ENCODE results near the gene JSRP1. TPM values are rescaled to one million over a fixed set of nuclear protein-coding genes. Genes with fewer than 3 reads are reported as not detected.

The JSRP1 gene
- total RNA-seq, 2 donors from 2014 or later = 0.64 to 1.3 TPM

GRCh38 chr19:2207008-2207407 is 49.2 kb downstream of the JSRP1 start:
- Histone ChIP-seq H3K27ac (no peak overlapping the region), H3K27me3 (no peaks in the 10 kb centered on the region), H3K4me1 (peaks cover 4% of the 10 kb centered on the region), H3K4me3 (no peak overlapping the region), H3K9me3 (no peaks in the 10 kb centered on the region), H3K36me3 (peaks cover 16% of the 10 kb centered on the region), H3K9ac (ENCODE audit: low read depth in 2 of 2, low read length in 2 of 2) (no peak overlapping the region)
- intact Hi-C loops (cut with DNase I) = no loop called here
- no peak for DNase-seq
- TF ChIP-seq CTCF (IDR thresholded peaks at IDR 0.05) = no peak

GRCh38 chr19:2202366-2202765 is 53.9 kb downstream of the JSRP1 start:
- H3K27me3 ChIP-seq = no peaks in the 10 kb centered on the region
- no peaks in the 10 kb centered on the region for H3K9me3 ChIP-seq
- DNase-seq = no peak
- no peak for TF ChIP-seq CTCF (IDR thresholded peaks at IDR 0.05)
- no peak overlapping the region for H3K4me3 ChIP-seq
- no peak overlapping the region for H3K9ac ChIP-seq (ENCODE audit: low read depth in 2 of 2, low read length in 2 of 2)
- H3K4me1 ChIP-seq = no peaks in the 10 kb centered on the region
- H3K27ac ChIP-seq = no peak overlapping the region
- intact Hi-C loops (cut with DNase I) = no loop called here
- H3K36me3 ChIP-seq = peaks cover 5% of the 10 kb centered on the region

Small RNA genes lying within 50 kb of the gene (microRNA-seq; reads per million reads assigned to microRNA genes)
- gene MIR1227 (3.9 reads per million), gene MIR4321 (not detected)

Other genes with a start within 250 kb of the JSRP1 start
- 10 to 100 TPM; 74.5 to 81.5 TPM for gene BTBD2, start 240.7 kb downstream of the JSRP1 start, total RNA-seq
- 100 to 1,000 TPM; 358 to 589 TPM for gene MKNK2, start 205.2 kb downstream of the JSRP1 start, total RNA-seq
- gene MOB3A, start 160.1 kb downstream of the JSRP1 start, total RNA-seq = 10 to 100 TPM; 40.0 to 40.5 TPM
- gene IZUMO4, start 159.5 kb downstream of the JSRP1 start, total RNA-seq = 1 to 10 TPM; 2.1 to 4.5 TPM
- gene AP3D1, start 104.9 kb downstream of the JSRP1 start, total RNA-seq = 100 to 1,000 TPM; 105 to 137 TPM
- gene DOT1L, start 92.5 kb downstream of the JSRP1 start, total RNA-seq = 10 to 100 TPM; 31.5 to 52.0 TPM
- 100 to 1,000 TPM; 176 to 238 TPM for gene PLEKHJ1, start 20.1 kb downstream of the JSRP1 start, total RNA-seq
- gene SF3A2, start 19.6 kb downstream of the JSRP1 start, total RNA-seq = 10 to 100 TPM; 60.9 to 99.8 TPM
- gene AMH, start 7.1 kb downstream of the JSRP1 start, total RNA-seq = 1 to 10 TPM in 1 of 2 donors, under 1 TPM in 1; 0.90 to 5.1 TPM
- under 1 TPM; 0.29 to 0.72 TPM for gene PEAK3, start 25.8 kb upstream of the JSRP1 start, total RNA-seq
- under 1 TPM in 1 of 2 donors, not detected in 1; 0.58 TPM for gene LINGO3, start 51.7 kb upstream of the JSRP1 start, total RNA-seq
- gene LSM7, start 72.2 kb upstream of the JSRP1 start, total RNA-seq = 100 to 1,000 TPM in 1 of 2 donors, 10 to 100 TPM in 1; 99.0 to 185 TPM
- 100 to 1,000 TPM; 108 to 206 TPM for gene SPPL2B, start 72.3 kb upstream of the JSRP1 start, total RNA-seq
- under 1 TPM in 1 of 2 donors, not detected in 1; 0.25 TPM for gene TMPRSS9, start 103.8 kb upstream of the JSRP1 start, total RNA-seq
- gene TIMM13, start 171.2 kb upstream of the JSRP1 start, total RNA-seq = 100 to 1,000 TPM; 100 to 252 TPM
- 100 to 1,000 TPM in 1 of 2 donors, 10 to 100 TPM in 1; 35.6 to 186 TPM for gene LMNB2, start 200.5 kb upstream of the JSRP1 start, total RNA-seq
- 10 to 100 TPM; 17.5 to 21.6 TPM for gene GADD45B, start 219.7 kb upstream of the JSRP1 start, total RNA-seq

Measured in colonic mucosa (tissue), 4 donors.